C1 segment of cervical spinal cord (tissue), 14 donors: ENCODE data around the gene IRX4.

Experiments used
- DNase-seq, 14 donors: peaks; one replicate each; lab custom pipeline; 2025; lab: John Stamatoyannopoulos, UW

Gene IRX4

DNA sequence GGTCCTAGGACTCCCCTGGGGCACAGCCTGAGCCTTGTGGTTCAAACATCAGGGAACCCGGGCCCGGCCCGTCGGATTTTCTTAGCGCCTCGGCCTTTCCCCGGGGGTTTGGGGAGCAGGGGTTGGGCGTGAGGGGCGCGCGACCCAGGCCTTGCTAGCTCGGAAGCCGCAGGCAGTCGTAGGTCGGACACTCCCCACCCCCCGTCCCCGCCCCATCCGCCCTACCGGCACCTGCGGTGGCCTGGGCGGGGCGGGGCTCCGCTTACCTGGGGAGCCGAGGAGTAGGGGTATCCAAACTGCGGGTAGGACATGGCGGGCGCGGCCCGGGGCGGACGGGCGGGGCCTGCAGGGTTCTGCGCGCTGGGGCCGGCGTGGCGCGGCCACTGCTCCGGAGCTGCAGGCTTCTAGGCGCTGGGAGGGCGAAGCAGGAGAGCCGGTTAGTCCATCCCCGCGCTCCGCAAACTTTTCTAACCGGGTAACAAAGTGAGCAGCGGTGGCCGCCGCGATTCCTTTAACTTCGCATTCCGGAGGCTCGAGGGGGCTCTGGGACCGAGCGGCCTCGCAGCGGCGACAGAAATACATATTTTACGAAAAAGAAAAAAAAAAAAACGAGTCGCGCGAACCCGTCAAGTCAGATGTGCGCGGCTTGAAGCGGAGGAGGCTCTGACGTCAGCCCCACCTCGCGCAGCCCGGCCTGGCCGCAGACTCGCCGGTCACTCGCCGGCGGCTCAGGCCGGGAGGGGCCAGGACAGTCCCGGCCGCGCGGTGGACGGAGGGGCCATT lies at the start of gene IRX4:
Gene IRX4 (minus strand): TSS at position 589 of the 783 bp plus-strand sequence. CDS start 278 bp downstream, at position 311.
- no peak for DNase-seq

DNA sequence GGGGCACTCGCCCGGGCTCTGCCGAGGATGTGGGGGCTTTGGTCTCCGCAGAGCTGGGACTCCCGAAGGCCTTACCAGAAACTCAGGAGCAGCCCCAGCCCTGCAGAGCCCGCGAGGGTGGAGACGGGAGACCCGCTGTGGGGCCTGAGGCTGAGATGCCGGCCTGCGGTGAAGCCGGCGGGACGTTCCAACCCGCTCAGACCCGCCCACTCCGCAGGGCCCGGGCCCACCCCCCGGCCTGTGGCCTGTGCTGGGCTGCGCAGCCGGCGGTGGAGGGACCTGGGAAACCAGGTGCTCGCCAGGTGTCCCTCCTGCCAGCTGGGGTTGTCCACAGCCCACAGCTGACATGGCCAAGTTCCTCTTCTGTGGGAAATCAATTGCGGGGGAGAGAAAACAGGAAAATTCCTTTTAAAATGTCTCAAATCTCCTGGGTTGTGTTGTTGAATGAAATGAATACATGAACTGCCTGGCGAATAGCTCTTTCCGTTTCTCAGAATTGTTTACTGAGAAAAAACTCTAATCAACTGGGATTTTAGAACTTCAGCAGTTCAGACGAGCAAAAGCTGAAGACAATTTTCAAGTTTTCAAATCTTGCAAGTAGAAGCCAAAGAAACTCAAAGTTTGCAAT lies 49.0 kb upstream of the IRX4 start:
- DNase-seq: peak in 2 of 14 donors; percentile 45 to 47

DNA sequence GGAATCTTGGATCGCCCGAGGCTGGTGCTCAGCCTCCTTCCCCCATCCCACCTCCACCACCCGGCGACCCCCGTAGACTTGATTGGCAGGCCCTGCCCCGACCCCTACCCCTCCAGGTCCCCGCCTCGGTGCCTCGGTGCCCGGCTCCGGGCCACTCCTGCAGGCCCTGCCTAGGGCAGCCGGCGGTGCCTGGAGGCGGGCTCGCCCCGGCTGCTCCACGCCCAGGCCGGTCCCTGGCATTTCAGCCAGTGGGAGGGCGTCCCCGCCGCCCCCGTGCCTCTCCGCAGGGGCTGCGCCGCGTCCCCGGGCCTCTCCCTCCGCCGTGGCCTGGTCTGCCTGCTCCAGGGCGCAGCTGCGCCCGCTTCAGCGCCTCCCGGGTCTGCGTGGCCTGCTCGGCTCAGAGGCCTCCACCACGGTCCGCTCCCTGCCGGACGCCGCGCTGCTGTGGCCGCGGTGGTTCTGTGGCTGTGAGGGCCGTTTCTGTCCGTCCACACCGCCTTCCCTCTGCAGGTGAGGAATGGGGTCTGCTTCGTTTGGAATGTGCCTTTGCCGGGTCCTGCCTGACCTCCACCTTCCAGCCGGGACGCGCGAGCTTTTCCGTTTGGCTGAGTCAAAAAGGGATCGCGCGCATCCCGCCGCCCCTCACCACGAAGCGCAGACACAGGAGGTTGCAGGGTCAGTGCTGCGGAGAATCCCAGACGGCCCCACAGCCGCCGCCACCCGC lies 48.3 kb upstream of the IRX4 start:
- DNase-seq: peak in 5 of 14 donors; percentile 1 to 48 (median 16)

DNA sequence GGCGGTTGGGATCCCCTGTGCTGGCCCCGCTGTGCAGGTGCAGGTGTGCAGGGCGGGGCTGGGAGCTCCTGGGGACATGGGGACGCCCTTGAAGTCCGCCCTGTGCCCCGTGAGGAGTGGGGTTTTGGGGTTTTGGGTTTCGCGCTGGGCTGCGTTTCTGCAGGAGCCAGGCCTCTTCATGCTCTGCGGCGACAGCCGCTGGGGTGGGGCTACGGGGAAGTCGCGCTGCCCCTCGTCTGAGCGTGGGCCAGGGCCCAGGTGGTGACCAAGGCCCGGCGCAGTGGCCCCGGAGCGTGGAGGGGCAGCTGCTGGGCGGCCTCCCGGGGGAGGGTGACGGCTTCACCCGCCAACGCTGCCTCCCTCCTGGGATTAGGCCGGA lies 47.8 kb upstream of the IRX4 start:
- no peak for DNase-seq

DNA sequence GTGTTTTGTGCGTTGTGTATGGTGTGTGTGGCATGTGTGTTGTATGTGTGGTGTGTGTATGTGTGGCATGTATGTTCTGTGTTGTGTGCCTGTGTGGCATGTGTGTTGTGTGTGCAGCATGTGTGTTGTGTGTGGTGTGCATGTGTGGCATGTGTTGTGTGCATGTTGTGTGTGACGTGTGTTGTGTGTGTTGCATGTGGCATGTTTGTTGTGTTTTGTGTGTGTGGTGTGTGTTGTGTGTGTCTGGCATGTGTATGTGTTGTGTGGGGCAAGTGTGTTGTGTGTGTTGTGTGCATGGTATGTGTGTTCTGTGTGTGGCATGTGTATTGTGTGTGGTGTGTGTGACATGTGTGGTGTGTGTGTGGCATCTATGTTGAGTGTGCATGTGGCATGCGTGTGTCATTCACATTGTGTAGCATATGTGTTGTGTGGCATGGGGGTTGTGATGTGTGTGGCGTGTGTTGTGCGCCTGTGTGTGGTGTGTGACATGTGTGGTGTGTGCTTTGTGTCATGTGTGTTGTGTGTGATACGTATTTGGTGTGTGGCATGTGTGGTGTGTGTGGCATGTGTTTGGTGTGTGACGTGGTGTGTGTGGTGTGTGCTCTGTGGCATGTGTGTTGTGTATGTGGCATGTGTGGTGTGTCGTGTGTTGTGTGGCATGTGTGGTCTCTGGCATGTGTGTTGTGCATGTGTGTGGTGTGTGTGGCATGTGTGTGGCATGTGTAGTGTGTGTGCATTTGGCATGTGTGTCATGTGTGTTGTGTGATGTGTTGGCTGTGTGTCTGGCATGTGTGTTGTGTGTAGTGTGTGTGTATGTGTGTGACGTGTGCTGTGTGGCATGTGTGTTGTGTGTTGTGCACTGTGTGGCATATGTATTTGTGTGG lies 46.6 kb upstream of the IRX4 start:
- no peak for DNase-seq

DNA sequence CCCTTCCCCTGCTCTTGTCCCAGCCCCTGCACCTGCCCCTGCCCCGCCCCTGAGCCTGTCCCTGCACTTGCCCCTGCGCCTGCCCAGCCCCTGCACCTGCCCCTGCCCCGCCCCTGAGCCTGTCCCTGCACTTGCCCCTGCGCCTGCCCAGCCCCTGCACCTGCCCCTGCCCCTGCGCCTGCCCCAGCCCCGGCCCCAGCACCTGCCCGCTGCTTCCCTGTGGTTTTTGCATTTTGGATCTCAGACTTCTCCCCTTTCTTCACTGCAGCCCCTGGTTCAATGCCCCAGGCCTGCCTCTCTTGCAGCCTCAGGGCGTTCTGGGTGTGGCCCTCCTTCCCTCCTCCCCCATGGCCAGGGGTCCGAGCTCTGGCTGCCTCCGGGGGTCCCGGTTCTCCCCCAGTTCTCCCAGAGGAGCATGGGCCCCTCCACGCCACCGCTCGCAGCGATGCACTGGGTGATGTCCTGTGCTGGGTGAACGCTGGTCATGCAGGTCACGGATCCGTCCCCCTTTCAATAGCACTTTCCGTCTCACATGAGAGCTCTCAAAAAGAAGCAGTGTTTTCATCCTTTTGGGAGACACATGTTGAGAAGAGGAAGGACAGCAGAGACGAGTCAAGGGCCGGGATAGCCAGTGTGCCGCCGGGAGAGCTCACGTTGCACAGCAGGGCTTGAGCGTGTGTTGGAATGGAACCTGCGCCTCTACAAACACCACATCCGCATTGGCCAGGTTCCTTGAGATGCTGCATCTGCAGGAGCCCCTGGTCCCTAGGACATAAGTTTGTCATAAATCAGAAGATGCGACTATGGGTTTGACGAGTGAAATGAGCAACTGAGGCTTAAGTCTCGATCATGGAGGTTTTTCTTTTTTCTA lies 44.0 kb upstream of the IRX4 start:
- no peak for DNase-seq

DNA sequence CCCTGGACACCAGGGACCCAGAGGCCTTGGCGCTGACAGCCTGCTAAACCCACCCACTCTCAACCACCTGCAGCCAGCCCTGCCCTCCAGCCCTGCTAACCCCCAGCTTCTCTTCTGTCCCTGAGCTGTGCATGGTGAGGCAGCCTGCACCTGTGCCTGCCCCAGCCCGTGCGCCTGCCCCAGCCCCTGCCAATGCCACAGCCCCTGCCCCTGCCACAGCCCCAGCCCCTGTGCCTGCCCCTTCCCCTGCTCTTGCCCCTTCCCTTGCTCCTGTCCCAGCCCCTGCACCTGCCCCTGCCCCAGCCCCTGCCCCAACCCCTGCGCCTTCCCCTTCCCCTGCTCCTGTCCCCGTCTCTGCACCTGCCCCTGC lies 43.3 kb upstream of the IRX4 start:
- no peak for DNase-seq

DNA sequence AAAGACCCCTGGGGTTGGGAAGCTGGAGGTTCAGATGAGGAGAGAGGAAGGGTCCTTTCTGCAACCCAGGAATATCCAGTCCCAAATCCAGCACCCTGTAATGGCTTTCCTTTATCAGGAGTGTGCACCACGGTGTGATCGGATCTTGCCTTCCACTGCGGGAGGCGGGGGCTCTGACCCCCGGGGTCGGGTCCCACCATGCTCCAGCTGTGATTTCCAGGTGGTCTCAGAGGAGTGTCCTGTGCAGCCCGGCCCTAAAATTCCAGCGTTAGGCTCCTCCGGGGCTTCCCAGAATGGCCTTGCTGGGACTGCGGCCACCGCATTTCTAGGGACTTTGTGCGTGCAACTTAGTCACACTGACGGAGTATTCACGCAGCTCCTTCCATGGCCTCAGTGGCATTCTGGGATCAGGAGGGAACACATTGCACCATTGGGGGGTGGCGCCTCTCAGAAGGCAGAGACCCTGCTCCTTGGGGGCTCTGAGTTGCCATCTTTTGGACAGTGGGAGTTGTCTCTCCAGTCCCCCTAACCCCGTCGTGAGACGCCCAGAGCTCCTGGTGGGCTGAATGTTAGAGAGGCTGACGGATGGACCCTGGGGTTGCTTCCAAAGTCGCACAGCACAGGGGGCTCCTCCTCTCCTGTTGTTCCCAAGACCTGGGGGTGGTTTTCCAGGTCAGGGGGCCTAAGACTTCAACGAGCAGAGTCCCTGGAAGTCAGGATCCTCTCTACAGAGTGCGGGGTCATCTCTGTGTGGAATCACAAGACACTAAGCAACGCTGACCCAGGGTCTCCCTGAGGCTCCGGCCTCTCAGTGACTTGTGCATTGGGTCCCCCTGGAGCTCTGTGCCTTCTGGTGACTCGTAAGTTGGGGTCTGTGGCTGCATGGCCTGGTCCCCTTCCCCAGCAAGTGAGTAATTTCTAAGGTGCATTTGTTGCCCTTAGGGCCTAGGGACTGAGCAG lies 42.7 kb upstream of the IRX4 start:
- DNase-seq: no peak

DNA sequence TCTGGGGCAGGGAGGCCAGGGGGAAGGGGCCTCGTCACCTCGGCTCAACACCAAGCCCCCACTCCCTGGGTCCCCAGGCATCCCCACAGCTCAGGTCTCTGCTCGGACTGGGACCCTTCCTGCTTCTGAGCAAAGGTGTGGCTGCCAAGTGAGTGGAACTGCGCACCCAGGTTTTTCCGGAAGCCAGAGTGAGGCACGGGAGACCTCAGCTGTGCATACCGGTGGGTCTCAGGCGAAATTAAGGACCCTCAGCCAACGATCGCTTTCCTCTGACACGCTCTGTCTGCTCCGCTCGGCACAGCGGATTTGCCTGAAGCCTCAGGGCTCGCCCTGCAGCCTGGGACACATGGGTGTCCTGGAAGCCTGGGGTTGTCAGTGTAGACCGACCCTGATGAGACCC lies 41.0 kb upstream of the IRX4 start:
- no peak for DNase-seq

DNA sequence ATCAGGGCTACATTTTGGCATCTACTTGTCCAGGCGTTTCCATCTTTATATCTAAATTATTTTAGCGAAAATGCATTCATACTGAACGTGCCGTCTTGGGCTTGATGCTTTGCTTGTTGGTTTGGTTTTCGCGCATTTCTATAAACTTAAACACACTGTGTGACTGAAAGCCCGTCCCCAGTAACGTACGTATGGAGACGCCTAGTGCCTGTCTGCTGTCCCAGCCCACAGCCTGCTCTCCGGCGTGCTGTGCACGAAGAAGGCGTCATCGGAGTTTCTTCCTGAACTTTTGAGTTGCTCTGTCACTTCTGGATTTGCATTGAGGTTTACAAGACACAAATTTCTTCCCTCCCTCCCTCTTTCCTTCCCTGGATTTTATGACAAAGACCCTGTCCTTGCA lies 40.6 kb upstream of the IRX4 start:
- DNase-seq: no peak

DNA sequence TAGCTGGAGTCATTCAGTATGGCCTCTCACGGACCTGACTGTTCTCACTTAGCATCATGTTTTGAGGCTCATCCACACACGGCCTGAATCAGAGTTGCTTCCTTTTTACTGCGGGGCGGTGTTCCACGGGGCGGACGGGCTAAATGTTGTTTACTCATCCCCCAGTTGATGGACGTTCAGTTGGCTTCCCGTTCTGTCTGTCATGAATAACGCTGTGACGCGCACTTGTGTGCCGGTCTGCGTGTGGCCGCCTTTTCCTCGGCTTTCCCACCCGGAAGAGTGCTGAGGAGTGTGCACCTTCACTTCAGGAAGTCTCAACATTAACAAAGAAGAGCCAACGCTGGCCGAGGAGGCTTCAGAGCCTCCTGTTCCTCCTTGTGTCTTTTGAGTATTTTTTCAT lies 39.0 kb upstream of the IRX4 start:
- no peak for DNase-seq

DNA sequence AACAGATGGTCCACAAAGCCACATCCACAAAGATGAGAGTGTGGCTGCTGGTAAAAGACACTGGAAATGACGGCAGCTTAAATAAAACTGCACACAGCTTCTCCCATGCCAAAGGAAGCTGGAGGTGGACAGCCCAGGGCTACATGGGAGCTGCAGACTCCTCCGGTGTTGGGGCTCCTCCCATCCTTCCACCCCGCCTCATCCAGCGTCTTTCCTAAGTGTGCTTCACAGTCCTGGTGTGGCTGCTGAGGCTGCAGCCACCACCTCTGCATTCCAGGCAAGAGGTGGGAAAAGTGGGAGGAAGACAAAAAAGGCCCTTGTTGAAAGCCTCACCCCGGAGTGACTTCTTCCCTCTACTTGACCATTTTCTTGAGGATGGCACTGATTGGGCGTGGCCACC lies 37.0 kb upstream of the IRX4 start:
- no peak for DNase-seq

DNA sequence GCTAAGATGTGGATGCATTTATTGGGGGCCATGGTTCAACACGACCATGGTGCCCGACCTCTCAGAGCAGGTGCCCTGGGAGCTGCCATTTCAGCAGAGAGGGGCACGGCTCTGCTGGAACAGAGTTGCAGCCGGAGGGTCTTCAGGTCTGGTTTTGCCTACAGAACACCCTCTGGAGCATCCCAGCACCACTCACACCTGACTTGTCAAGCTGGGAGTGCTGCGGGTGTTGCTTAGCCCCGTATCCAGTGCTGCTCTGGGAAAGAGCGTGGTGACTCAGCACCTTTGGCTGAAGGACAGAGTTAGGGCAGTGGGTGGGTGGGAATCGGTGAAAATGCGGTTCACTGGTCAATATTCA lies 36.5 kb upstream of the IRX4 start:
- no peak for DNase-seq

DNA sequence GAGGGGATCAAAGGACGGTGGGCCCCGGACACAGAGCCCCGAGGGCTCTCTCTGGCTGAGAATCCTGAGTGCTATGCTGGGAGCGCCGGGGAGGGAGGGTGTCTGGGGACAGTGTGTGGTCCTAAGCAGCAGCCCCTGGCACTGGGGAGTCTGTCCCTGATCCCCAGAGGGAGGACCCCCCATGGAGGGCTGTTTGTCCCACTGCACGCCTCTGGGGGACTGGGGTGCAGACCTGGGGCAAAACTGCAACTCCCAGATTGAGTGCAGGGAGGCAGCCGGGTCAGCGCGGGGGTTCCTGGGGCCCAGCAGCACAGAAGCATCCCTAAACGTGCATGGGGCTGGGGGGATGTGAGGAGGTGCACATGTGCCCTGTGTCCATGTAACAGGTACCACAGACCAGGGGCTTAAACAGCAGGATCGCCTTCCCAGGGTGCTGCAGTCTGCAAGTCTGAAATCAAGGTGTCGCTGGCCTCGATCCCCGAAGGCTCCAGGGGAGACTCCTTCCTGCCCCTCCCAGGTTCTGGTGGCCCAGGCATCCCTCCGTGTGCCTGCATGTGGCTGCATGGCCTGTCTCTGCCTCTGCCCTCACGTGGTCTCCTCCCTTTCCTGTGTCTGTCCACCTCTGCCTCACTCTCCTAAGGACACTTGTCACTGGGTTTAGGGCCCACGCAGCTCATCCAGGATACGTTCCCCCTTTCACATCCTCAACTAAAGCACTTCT lies 35.9 kb upstream of the IRX4 start:
- no peak for DNase-seq

DNA sequence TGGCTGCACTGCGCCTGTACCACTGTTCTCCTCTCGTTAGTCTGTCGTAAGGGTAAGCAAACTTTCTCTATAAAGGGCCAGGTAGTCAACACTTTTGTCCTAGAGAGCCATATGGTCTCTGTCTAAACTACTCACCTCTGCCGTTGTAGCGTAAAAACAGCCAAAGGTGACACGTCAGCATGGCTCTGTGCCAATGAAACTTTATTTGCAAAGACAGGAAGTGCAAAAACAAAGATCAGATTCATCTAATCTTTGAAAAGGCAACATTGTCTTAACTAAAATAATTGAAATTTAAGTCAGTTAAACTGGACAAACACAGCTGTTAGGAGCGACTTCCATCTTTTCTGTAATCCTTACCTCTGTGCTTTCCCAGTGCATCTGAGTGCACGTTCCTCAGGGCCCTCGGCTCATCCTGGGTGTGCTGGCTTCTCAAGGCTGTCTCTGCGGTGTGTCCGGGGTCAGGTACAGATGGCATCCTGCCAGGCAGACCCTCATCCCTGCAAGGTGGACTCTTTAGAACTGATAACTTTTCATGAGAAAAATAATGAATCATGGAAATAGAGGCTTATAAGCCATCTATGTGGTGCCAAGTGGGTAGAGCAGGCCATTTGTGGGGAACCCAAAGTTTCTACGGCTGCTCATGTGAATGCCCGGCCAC lies 35.2 kb upstream of the IRX4 start:
- DNase-seq: no peak

DNA sequence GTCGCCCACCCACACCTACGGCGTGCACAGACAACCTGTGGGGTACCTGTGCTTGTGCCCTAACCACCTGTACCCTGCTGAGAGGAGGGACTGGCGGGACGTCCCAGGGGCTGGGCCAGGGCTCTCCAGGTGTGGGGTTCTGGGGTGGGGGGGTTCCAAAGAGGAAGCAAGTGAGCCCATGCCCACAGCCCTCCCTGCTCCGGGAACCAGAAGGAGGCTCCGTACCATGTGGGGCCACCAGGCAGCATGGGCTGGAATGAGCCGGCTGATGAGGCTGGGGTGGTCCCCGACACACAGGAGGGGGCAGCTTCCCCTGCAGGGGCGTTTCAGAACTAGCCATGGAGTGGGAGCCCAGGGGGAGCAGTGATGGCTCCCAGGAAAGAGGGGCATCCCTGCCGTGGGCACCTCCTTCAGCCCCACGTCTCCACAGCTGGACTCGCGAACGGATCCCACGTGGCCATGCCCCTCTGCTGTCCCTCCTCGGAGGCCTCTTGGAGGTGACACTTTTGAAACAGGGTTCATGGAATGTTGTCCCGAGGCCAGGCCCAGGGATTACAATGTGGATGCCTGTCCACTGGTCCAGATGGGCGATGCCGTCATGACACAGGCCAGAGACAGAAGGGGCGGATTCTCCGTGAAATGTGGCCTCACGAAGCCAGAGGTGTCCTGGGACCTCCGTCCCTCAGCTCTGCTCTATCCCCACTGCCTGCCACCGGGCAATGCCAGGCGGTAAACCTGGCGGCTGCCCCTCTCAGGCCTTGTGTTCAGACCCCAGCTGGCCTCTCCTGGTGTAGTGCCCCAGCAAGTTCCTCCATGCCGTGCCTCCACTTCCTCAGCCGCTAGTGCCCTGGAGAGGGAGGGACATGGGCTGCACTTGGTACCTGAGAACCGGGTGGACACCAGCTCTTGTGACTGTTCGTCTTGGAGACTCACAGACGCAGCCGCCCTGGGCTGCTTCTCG lies 33.6 kb upstream of the IRX4 start:
- DNase-seq: no peak

DNA sequence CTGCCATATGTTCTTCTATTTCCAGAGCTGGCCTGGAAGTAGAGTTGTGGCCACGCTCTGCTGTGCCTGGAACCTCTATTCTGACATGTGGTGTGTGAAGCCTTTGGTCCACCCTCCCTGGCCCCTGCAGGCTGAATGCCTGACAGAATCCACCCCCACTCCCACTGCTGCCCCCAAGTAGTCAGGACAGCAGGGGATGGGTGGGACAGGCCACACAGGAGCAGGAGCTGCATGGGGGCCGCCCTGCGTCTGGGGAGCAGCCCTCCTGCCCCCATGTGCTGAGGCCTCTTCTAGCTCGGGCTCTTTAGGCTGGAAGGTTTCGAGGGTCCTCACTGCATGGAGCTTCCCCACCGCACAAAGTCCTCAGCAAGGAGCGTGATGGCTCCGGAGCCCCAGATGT lies 32.6 kb upstream of the IRX4 start:
- DNase-seq: no peak
